ENCODE data around the gene SAFB. TPM values are rescaled to one million over a fixed set of nuclear protein-coding genes. Genes with fewer than 3 reads are reported as not detected.

Gene SAFB
- total and polyA plus RNA-seq, 2 of the 13 experiments (the other 11 are each of a cell fraction or from before 2014, with no cell fraction given), result 21.0 to 28.4 TPM

GRCh38 chr19:5680437-5681368 lies 57.8 kb downstream of the SAFB start, which contains the start of the genes HSD11B1L and MICOS13 (continued):
- no peak for TF ChIP-seq LBX2 (CRISPR knock-in tag; IDR thresholded peaks at IDR 0.05; ENCODE audit: borderline replicate concordance)
- TF ChIP-seq RELA (CRISPR knock-in tag; IDR thresholded peaks at IDR 0.05), result no peak
- no peak for TF ChIP-seq MTA3 (CRISPR knock-in tag; IDR thresholded peaks at IDR 0.05)
- TF ChIP-seq, protein P1, sequence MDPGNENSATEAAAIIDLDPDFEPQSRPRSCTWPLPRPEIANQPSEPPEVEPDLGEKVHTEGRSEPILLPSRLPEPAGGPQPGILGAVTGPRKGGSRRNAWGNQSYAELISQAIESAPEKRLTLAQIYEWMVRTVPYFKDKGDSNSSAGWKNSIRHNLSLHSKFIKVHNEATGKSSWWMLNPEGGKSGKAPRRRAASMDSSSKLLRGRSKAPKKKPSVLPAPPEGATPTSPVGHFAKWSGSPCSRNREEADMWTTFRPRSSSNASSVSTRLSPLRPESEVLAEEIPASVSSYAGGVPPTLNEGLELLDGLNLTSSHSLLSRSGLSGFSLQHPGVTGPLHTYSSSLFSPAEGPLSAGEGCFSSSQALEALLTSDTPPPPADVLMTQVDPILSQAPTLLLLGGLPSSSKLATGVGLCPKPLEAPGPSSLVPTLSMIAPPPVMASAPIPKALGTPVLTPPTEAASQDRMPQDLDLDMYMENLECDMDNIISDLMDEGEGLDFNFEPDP (CRISPR knock-in tag; conservative IDR thresholded peaks at IDR 0.05), result no peak
- no peak for TF ChIP-seq ZNF280D (CRISPR knock-in tag; IDR thresholded peaks at IDR 0.05)
- TF ChIP-seq ZNF678 (CRISPR knock-in tag; IDR thresholded peaks at IDR 0.05), result no peak
- no peak for TF ChIP-seq ZNF362 (CRISPR knock-in tag; IDR thresholded peaks at IDR 0.05; ENCODE audit: borderline replicate concordance)
- no peak; the same call in 1 of the 2 replicates for TF ChIP-seq FOXO1 (CRISPR knock-in tag; IDR thresholded peaks at IDR 0.05)
- TF ChIP-seq ZSCAN29 (CRISPR knock-in tag; conservative IDR thresholded peaks at IDR 0.05), result no peak
- peak; percentile 94 for TF ChIP-seq SUZ12 (IDR thresholded peaks at IDR 0.05; ENCODE audit: low read depth, low read length)
- TF ChIP-seq KLF12 (CRISPR knock-in tag; IDR thresholded peaks at IDR 0.05; ENCODE audit: borderline replicate concordance), result no peak; the same call in 1 of the 2 replicates
- no peak for TF ChIP-seq ZNF496 (CRISPR knock-in tag; IDR thresholded peaks at IDR 0.05; ENCODE audit: insufficient replicate concordance)
- no peak for TF ChIP-seq ZBTB7B (CRISPR knock-in tag; IDR thresholded peaks at IDR 0.05)
- no peak for TF ChIP-seq KAT2B (IDR thresholded peaks at IDR 0.05; ENCODE audit: borderline replicate concordance, low read depth, low read length)
- peak; percentile 53; the same call in 1 of the 2 replicates for TF ChIP-seq SIN3A (IDR thresholded peaks at IDR 0.05; ENCODE audit: borderline replicate concordance, low read depth, low read length)
- TF ChIP-seq ZNF883 (CRISPR knock-in tag; IDR thresholded peaks at IDR 0.05; ENCODE audit: not compliant biosample characterization), result peak; percentile 38
- TF ChIP-seq, protein P2, sequence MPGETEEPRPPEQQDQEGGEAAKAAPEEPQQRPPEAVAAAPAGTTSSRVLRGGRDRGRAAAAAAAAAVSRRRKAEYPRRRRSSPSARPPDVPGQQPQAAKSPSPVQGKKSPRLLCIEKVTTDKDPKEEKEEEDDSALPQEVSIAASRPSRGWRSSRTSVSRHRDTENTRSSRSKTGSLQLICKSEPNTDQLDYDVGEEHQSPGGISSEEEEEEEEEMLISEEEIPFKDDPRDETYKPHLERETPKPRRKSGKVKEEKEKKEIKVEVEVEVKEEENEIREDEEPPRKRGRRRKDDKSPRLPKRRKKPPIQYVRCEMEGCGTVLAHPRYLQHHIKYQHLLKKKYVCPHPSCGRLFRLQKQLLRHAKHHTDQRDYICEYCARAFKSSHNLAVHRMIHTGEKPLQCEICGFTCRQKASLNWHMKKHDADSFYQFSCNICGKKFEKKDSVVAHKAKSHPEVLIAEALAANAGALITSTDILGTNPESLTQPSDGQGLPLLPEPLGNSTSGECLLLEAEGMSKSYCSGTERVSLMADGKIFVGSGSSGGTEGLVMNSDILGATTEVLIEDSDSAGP (CRISPR knock-in tag; IDR thresholded peaks at IDR 0.05; ENCODE audit: borderline replicate concordance), result peak; percentile 99
- TF ChIP-seq ZKSCAN5 (CRISPR knock-in tag; IDR thresholded peaks at IDR 0.05), result no peak
- peak; percentile 65; the same call in 1 of the 2 replicates for TF ChIP-seq ZNF761 (CRISPR knock-in tag; conservative IDR thresholded peaks at IDR 0.05)
- no peak for TF ChIP-seq SOX5 (CRISPR knock-in tag; IDR thresholded peaks at IDR 0.05; ENCODE audit: borderline replicate concordance)
- no peak for TF ChIP-seq ZNF33B (CRISPR knock-in tag; IDR thresholded peaks at IDR 0.05)
